ENCODE data around the gene SLC1A2. TPM values are rescaled to one million over a fixed set of nuclear protein-coding genes. Genes with fewer than 3 reads are reported as not detected.

The SLC1A2 gene
- total RNA-seq, 1 experiment from 2014 or later: not detected

- peak; percentile 62 for DNase-seq (ENCODE audit: low read depth)
These were observed 113.5 kb downstream of the SLC1A2 start for GRCh38 chr11:35305670-35306382.

DNA sequence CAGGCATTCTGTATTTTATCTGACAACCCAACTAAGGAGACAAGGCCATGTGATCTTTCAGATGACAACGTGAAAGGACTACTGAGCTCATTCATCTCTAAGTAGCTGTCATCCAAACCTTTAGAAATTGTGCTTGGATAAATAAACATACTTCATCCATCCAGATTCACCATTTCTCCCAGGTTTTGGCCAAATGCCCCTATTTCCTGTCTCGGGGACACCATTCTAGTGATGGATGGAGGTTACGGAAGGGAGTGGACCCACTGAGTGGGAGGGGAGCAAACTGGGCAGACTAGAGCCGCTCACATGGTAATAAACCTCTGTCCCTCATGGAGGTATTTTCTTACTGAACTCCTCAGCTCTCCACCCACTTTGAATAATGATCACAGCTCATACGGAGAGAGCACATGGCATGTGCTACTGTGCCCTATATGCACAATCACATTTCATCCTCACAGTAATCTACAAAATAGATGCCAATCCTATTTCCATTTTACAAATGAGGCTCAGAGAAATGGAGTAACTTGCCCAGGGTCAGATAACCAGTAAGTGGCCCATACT, 114.4 kb downstream of the SLC1A2 start:
- DNase-seq (ENCODE audit: low read depth): no peak

DNA sequence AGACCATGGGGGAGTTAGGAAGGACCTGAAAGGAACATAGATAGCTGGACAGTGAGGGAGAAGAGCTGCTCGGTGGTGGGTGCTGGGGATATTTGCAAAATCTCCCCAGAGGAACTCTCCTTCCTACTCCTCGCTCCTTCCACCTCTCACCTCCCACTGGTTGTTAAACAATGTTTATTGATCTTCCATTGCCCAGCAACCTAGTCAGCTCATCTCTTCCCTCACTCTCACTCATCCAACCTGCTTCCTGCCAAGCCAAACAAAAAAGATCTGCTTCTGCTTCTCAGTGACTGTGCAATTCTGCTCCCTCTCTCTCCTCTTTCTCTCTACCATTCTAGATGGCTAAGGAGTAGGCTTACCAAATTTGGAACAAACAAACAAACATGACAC, 115.0 kb downstream of the SLC1A2 start:
- peak; percentile 69 for DNase-seq (ENCODE audit: low read depth)

DNA sequence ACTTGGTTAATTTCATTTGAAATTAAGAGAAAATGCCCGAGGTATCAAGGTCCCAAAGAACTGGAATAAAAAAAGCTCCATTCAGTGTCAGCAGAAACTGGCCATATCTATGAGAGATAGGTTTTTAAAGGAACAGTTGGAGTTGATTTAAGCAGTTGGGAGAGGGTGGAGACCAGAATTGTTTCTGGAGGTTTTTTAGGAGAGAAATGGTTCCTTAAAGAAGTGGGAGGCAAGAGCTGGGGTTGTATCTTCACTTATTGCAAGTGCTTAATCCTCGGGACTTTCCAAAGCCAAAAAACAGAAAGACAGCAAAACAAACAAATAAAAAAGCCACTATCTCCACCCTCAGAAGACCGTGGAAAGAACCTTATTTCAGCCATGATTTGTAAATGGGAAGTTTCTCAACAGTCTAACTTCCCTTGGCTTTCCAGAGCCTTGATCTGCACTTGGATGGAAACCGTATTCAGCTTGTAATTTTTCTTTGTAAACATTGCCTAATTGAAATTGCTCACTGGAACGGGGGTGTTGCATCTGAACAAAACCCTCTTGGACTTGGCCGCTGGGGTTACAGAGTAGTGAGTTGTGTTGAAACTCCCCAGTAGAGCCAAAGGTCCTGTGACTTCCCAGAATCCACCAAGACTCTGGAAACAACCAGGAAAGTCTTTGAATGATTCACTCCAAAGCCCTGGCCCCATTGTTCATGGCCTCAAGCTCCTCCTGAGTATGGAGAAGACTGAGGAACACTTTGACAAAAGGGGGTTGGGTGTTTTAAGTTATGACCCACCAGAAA, 115.6 kb downstream of the SLC1A2 start:
- DNase-seq (ENCODE audit: low read depth): peak; percentile 18

- DNase-seq (ENCODE audit: low read depth): peak; percentile 24
These were observed 117.0 kb downstream of the SLC1A2 start for GRCh38 chr11:35302398-35302797.

- DNase-seq (ENCODE audit: low read depth): no peak
These were observed 121.0 kb downstream of the SLC1A2 start for GRCh38 chr11:35298369-35298768.

DNA sequence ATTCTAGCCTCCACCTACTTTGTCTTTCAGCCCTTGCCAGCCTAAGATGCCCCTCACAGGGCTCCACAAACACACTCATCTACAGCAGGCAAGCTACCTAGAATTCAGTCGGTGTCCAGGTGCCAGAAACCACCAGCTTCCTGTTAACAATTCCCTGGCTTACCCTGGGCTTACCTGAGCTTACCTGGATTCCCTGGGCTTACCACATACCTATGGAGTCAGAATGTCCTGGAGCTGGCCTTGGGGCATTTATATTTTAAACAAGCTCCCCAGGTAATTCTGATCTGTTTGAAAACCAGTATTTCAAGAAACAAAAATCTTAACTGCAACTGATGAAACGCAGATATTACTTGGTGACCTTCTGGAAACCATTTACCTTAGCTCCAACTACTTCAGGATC, 123.6 kb downstream of the SLC1A2 start:
- no peak for DNase-seq (ENCODE audit: low read depth)

- DNase-seq (ENCODE audit: low read depth): no peak
These were observed 125.7 kb downstream of the SLC1A2 start for GRCh38 chr11:35293699-35294098.

DNA sequence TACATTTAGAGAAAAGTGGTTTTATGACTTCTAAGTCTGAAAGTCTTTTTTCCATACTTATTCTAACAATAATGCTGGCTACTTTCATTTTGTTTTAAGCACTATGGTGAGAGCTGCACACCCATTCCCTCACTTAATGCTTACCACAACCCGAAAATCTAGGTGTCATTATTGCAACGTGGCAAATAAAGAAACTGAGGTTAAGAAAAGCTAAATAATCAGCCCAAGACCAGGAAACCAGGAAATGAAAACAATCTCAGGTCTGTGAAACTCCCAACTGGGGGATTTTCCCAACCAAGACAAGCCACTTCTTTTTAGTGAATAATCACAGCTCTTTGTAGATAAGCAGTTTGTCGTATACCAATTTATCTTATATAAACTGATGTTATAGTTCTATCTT, 126.3 kb downstream of the SLC1A2 start:
- no peak for DNase-seq (ENCODE audit: low read depth)

GRCh38 chr11:35292279-35292678, 127.1 kb downstream of the SLC1A2 start:
- no peak for DNase-seq (ENCODE audit: low read depth)

GRCh38 chr11:35290876-35291275, 128.5 kb downstream of the SLC1A2 start:
- DNase-seq (ENCODE audit: low read depth): no peak

- peak; percentile 83 for DNase-seq (ENCODE audit: low read depth)
These were observed 129.5 kb downstream of the SLC1A2 start for GRCh38 chr11:35289821-35290220.

GRCh38 chr11:35288817-35289541, 130.4 kb downstream of the SLC1A2 start:
- DNase-seq (ENCODE audit: low read depth): peak; percentile 88

- DNase-seq (ENCODE audit: low read depth): no peak
These were observed 131.0 kb downstream of the SLC1A2 start for GRCh38 chr11:35288309-35288708.

DNA sequence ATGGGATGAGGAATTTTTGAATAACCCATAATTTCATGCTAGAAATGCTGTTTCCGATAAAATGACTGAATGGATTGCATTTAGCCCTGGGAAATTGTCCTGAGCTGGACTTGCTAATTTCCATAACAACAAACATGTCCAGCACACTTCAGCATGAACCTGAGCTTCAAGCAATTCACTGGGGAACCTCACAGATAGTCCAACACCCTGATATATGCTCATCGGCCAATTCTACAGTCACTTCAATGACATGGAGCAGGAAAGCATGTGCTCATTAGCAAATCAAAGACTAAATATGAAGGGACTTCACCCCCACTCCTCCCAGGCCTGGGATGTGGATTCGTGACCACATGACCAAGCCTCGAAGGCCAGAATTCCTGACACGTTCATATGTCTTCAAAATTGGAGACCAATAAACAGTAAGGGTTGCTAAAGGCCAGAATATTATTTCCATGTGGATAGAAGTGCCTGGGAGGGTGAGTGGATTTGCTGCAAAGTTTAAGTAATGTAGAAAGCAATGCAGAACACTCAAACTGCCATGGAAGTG, 131.9 kb downstream of the SLC1A2 start:
- DNase-seq (ENCODE audit: low read depth): no peak

- DNase-seq (ENCODE audit: low read depth): no peak
These were observed 133.2 kb downstream of the SLC1A2 start for GRCh38 chr11:35286126-35286525.

GRCh38 chr11:35285471-35285870, 133.9 kb downstream of the SLC1A2 start:
- DNase-seq (ENCODE audit: low read depth): no peak

DNA sequence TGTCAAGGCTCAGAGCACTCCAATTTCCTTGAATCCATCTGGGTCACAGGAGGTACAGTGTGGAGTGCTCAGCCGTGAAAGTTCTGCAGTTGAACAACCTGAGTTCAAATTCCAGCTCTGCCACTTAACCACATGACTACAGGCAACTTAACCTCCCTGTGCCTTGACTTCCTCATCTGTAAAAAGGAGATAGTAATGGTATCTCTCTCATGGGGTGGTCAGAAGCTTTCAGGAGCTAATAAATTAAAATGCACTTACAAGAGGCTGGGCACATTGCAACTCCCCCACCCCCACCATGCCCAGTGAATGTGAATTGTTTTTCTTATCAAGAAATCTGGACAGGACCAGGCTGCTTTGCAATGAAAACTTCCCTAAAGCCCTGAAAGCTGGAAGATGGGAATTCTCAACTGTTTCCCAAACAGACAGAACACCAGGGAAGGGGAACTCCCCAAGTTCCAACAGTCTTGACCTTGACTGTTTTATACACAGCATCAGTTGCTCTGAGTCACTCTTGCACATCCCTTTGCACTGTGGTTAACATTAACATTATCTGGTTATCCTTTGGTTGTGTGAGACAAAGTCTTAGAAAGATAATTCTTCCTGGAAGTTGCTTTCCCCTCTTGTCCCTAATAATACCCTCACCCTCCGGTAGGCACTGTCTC, 137.0 kb downstream of the SLC1A2 start:
- peak; percentile 60 for DNase-seq (ENCODE audit: low read depth)

- no peak for DNase-seq (ENCODE audit: low read depth)
These were observed 138.1 kb downstream of the SLC1A2 start for GRCh38 chr11:35281169-35281688.

DNA sequence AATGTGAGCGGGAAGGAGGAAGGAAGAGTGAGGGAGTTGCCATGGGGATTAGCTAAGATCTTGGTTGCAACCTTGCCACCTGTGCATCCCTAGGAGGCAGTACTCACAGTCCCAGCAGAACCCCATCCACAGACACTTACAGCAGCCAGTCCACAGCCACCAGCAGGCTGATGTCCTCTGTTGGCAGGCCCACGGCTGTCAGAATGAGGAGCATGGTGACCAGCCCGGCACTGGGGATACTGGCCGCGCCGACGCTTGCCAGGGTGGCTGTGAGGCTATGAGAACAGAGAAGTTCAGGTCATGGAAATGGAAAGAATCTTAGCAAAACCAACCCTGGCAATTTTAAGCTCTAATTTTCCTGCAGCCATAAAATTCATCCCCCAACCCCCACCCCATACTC, 138.6 kb downstream of the SLC1A2 start:
- no peak for DNase-seq (ENCODE audit: low read depth)

DNA sequence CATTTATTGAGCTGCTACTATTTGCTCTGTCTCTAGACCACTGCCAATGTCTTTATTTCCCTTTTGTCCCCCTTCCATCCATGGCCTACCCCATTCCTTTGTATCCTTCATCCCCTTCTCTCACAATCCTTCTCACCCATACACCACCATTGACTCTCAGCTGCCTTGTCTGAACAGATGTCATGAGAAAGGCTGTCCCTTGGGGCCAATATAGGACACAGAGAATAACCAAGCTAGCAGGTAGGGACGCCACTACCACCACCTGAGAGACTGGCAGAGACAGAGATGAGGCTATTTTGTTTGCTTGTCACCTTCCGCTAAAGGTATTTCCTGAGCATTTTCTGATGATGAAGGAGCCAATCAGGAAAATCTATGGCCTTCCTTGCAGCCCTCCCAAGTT, 141.5 kb downstream of the SLC1A2 start:
- DNase-seq (ENCODE audit: low read depth): no peak
